Activated T-cell treated with anti-CD3 and anti-CD28 coated beads, Interleukin-2, amount 50 U/mL, for 4 hours (primary cell): ENCODE results near the gene RIT2. TPM values are rescaled to one million over a fixed set of nuclear protein-coding genes. Genes with fewer than 3 reads are reported as not detected.

Experiments
- ATAC-seq, 2 donors: fragments of 200-7000 bp; cut with Tn5 transposase; one replicate each; pipeline ENCODE4 v1.10.0; 2021
- DNase-seq: peaks from one replicate; pipeline ENCODE4 v3.0.0-alpha.2; 2020
- H3K27me3 Mint-ChIP-seq: one replicate; pipeline ENCODE4 v1.8.0; 2021; ENCODE audit warnings: low read depth, mixed read lengths
- H3K36me3 Mint-ChIP-seq: one replicate; pipeline ENCODE4 v1.8.0; 2022; ENCODE audit warnings: mixed read lengths; ENCODE audit not compliant: insufficient read depth
- H3K4me1 Mint-ChIP-seq: one replicate; pipeline ENCODE4 v1.8.0; 2021; ENCODE audit warnings: low read depth, mixed read lengths
- H3K4me3 Mint-ChIP-seq: one replicate; pipeline ENCODE4 v1.8.0; 2021; ENCODE audit warnings: mild to moderate bottlenecking, moderate library complexity, mixed read lengths
- H3K9me3 Mint-ChIP-seq: one replicate; pipeline ENCODE4 v1.8.0; 2021; ENCODE audit warnings: mixed read lengths
- total RNA-seq, 3 donors: library from RNA; stranded (reverse); gene quantifications; one replicate each; pipeline ENCODE4 v1.2.1, GENCODE V29; 2021

RIT2 gene
- total RNA-seq, 3 donors from 2014 or later: not detected

DNA sequence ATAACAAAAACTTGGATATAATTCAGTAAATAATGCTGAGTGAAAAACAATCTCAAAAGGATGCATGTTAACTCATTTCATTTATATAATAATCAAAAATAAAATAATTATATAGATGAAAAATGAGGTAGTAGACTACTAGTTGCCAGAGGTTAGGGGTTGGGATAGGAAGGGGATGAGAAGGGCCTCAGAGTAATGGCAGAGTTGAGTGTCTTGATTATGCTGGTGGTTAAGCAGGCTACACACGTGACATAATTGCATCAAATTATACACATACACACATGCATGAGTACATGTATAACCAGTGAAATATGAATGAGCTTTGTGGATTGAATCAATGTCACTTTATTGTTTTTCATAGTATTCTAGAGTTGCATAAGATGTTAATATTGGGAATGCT, 201.0 kb downstream of the RIT2 start:
- Mint-ChIP-seq H3K9me3 (peaks cover 12% of the 10 kb centered on the region), H3K4me1 (no peaks in the 10 kb centered on the region), H3K36me3 (no peaks in the 10 kb centered on the region), H3K27me3 (no peaks in the 10 kb centered on the region), H3K4me3 (no peak overlapping the region)
- DNase-seq (no peak), ATAC-seq (no peak)

- ATAC-seq (no peak), DNase-seq (no peak)
- Mint-ChIP-seq H3K4me3 (no peak overlapping the region), H3K9me3 (peaks cover 8% of the 10 kb centered on the region), H3K4me1 (no peaks in the 10 kb centered on the region), H3K27me3 (no peaks in the 10 kb centered on the region), H3K36me3 (no peaks in the 10 kb centered on the region)
These were observed 206.4 kb downstream of the RIT2 start for GRCh38 chr18:42909095-42909494.

DNA sequence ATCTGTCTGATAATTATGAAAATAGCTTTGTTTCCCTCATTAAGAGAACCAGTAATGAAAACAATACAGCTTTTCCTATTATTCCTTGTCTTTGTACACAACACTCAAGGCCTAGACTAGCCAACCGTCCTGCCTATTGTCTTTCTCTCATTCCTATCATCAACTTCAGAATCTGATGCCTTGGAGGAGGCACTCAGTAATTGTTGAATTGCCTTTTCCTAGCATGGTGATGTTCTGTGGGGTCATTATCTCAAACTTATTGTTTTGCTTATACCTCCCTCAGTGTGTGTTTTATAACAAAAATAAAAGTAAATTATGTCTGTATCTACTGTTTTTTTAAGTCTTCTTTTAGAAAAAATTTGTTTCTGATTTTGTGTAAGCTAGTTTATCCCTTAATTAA, 208.7 kb downstream of the RIT2 start:
- Mint-ChIP-seq H3K4me3 (no peak overlapping the region), H3K9me3 (peaks cover 8% of the 10 kb centered on the region), H3K4me1 (no peaks in the 10 kb centered on the region), H3K36me3 (no peaks in the 10 kb centered on the region), H3K27me3 (no peaks in the 10 kb centered on the region)
- ATAC-seq (no peak), DNase-seq (no peak)

- peaks cover 10% of the 10 kb centered on the region for H3K9me3 Mint-ChIP-seq
These were observed 214.3 kb downstream of the RIT2 start for GRCh38 chr18:42901161-42901560.

DNA sequence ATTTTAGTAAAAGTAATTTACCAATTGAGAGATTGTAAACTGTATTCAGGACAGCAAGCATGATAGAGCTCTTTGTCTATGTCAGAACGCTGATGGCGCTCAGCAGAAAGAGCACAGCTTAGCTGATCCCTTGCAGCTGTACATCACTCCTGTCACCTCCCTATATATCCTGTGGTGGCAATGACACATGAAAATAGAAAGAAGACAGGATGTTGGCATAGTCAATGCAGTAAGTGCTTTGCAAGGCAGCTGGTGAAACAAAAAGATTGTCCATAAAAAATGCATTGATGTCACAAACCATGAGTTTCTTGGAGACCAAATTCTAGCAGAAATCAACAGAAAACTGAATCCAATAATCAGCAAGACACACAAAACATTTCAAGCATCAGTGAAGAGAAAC, 221.5 kb downstream of the RIT2 start:
- DNase-seq (no peak), ATAC-seq (no peak)
- H3K4me1 Mint-ChIP-seq: no peaks in the 10 kb centered on the region
- no peaks in the 10 kb centered on the region for H3K27me3 Mint-ChIP-seq
- no peak overlapping the region for H3K4me3 Mint-ChIP-seq
- H3K9me3 Mint-ChIP-seq: peaks cover 11% of the 10 kb centered on the region
- H3K36me3 Mint-ChIP-seq: no peaks in the 10 kb centered on the region

More at GRCh38 chr18:42901161-42901560, 214.3 kb downstream of the RIT2 start:
- Mint-ChIP-seq H3K36me3 (no peaks in the 10 kb centered on the region), H3K4me3 (no peak overlapping the region), H3K27me3 (no peaks in the 10 kb centered on the region), H3K4me1 (no peaks in the 10 kb centered on the region)
- DNase-seq: no peak
- ATAC-seq: no peak

- Mint-ChIP-seq H3K36me3 (no peaks in the 10 kb centered on the region), H3K27me3 (no peaks in the 10 kb centered on the region), H3K9me3 (peaks cover 10% of the 10 kb centered on the region), H3K4me3 (no peak overlapping the region), H3K4me1 (no peaks in the 10 kb centered on the region)
- ATAC-seq (no peak), DNase-seq (no peak)
These were observed 223.3 kb downstream of the RIT2 start for GRCh38 chr18:42892181-42892580.

DNA sequence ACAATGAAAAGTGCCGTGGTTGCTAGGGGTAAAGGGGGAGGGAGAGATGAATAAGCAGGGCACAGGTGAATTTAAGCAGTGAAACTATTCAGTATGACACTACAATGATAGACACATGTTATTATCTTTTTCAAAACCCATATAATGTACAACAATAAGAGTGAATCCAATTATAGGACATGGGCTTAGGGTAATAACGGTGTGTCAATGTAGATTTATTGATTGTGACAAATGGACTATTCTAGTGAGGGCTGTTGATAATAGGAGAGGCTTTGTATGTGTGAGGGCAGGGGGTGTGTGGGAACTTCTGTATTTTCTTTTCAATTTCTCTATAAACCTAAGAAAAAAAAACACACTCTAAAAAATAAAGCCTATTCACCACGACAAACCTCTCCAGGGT, 223.8 kb downstream of the RIT2 start:
- Mint-ChIP-seq H3K27me3 (no peaks in the 10 kb centered on the region), H3K4me1 (no peaks in the 10 kb centered on the region), H3K36me3 (no peaks in the 10 kb centered on the region), H3K4me3 (no peak overlapping the region), H3K9me3 (peaks cover 6% of the 10 kb centered on the region)
- DNase-seq (no peak), ATAC-seq (no peak)

- H3K36me3 Mint-ChIP-seq: no peaks in the 10 kb centered on the region
- H3K4me1 Mint-ChIP-seq: no peaks in the 10 kb centered on the region
- no peak for ATAC-seq
- no peaks in the 10 kb centered on the region for H3K27me3 Mint-ChIP-seq
- DNase-seq: no peak
- no peak overlapping the region for H3K4me3 Mint-ChIP-seq
- peaks cover 9% of the 10 kb centered on the region for H3K9me3 Mint-ChIP-seq
These were observed 232.3 kb downstream of the RIT2 start for GRCh38 chr18:42883169-42883568.

- DNase-seq (no peak), ATAC-seq (no peak)
- Mint-ChIP-seq H3K4me3 (no peak overlapping the region), H3K27me3 (no peaks in the 10 kb centered on the region), H3K36me3 (no peaks in the 10 kb centered on the region), H3K4me1 (no peaks in the 10 kb centered on the region), H3K9me3 (peaks cover 9% of the 10 kb centered on the region)
These were observed 233.4 kb downstream of the RIT2 start for GRCh38 chr18:42882122-42882521.

GRCh38 chr18:42872838-42873237, 242.6 kb downstream of the RIT2 start:
- H3K4me3 Mint-ChIP-seq: no peak overlapping the region
- H3K27me3 Mint-ChIP-seq: no peaks in the 10 kb centered on the region
- ATAC-seq (no peak), DNase-seq (no peak)
- H3K4me1 Mint-ChIP-seq: no peaks in the 10 kb centered on the region
- no peaks in the 10 kb centered on the region for H3K36me3 Mint-ChIP-seq
- peaks cover 7% of the 10 kb centered on the region for H3K9me3 Mint-ChIP-seq

- no peak overlapping the region for H3K4me3 Mint-ChIP-seq
- H3K27me3 Mint-ChIP-seq: no peaks in the 10 kb centered on the region
These were observed 250.6 kb downstream of the RIT2 start for GRCh38 chr18:42864876-42865275.

DNA sequence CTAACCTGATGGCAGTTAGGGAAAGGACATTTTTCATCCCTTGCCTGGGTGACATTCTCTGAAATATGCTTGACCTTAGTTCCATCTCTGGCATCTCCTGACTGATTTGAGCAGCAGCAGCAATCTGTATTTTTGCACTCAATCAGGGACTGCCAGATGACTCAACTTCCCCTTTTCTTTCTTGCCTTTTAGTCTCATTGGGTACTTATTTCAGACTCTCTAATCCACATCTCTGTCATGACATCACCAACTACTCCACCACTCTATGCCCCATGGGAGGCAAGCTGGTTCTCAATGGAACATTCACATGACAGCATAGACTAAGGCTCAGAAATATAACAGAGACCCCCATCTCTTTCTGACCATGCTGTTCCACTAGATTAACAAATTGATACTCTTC, 254.2 kb downstream of the RIT2 start:
- no peak for DNase-seq
- H3K36me3 Mint-ChIP-seq: no peaks in the 10 kb centered on the region
- ATAC-seq: no peak
- H3K4me3 Mint-ChIP-seq: no peak overlapping the region
- H3K4me1 Mint-ChIP-seq: no peaks in the 10 kb centered on the region
- no peaks in the 10 kb centered on the region for H3K27me3 Mint-ChIP-seq
- H3K9me3 Mint-ChIP-seq: peaks cover 10% of the 10 kb centered on the region

More at GRCh38 chr18:42864876-42865275, 250.6 kb downstream of the RIT2 start:
- no peaks in the 10 kb centered on the region for H3K36me3 Mint-ChIP-seq
- no peak for ATAC-seq
- DNase-seq: no peak
- peaks cover 2% of the 10 kb centered on the region for H3K9me3 Mint-ChIP-seq
- no peaks in the 10 kb centered on the region for H3K4me1 Mint-ChIP-seq

DNA sequence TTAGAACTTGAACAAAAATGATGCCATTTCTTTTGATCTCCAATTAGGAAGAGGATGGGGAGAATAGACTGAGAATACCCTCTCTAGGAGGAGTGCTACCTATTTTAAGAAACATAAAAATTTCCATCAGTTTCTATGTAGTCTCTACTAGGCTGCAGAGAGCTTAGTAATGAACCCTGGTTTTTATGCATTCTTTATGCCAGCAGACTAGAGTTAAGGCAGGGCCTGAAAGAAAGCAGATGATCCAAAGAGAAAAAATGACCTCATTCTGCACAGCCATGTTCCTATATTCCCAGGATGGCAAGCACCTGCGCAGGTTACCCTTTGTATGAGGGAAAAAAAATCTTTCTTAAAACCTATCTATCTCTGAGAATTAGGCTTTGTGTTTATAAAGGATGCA, 254.9 kb downstream of the RIT2 start:
- no peaks in the 10 kb centered on the region for H3K4me1 Mint-ChIP-seq
- ATAC-seq: no peak
- H3K36me3 Mint-ChIP-seq: no peaks in the 10 kb centered on the region
- H3K4me3 Mint-ChIP-seq: no peak overlapping the region
- H3K9me3 Mint-ChIP-seq: peaks cover 10% of the 10 kb centered on the region
- H3K27me3 Mint-ChIP-seq: no peaks in the 10 kb centered on the region
- DNase-seq: no peak

DNA sequence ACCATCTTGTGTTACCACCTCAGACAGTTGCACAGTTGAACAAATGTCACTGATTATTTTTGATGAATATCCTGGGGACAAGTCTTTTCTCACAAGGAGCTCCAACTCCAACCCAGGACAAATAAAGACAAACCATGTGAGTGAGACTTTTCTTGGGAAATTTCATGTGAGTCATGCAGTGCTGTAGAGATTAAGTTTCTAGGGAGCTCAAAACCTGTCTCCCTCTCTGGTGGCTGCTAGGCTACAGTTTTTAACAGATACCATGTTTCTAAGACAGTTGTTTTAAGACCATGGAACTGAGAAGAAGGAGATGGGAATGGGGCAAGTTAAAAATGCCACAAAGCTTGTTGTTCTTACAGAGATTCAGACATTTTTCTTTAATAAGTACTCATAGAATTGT, 255.5 kb downstream of the RIT2 start:
- no peak for ATAC-seq
- no peaks in the 10 kb centered on the region for H3K27me3 Mint-ChIP-seq
- DNase-seq: no peak
- no peaks in the 10 kb centered on the region for H3K36me3 Mint-ChIP-seq
- no peaks in the 10 kb centered on the region for H3K4me1 Mint-ChIP-seq
- no peak overlapping the region for H3K4me3 Mint-ChIP-seq
- H3K9me3 Mint-ChIP-seq: peaks cover 10% of the 10 kb centered on the region

- DNase-seq: no peak
- Mint-ChIP-seq H3K4me1 (no peaks in the 10 kb centered on the region), H3K27me3 (no peaks in the 10 kb centered on the region), H3K4me3 (no peak overlapping the region), H3K36me3 (no peaks in the 10 kb centered on the region), H3K9me3 (peaks cover 13% of the 10 kb centered on the region)
- no peak for ATAC-seq
These were observed 260.9 kb downstream of the RIT2 start for GRCh38 chr18:42854558-42854957.
